Measurements from ENCODE around the gene GSG1.

GRCh38 chr12:13093848-13094220 lies 9.6 kb downstream of the GSG1 start:
- TF ChIP-seq, protein P1, sequence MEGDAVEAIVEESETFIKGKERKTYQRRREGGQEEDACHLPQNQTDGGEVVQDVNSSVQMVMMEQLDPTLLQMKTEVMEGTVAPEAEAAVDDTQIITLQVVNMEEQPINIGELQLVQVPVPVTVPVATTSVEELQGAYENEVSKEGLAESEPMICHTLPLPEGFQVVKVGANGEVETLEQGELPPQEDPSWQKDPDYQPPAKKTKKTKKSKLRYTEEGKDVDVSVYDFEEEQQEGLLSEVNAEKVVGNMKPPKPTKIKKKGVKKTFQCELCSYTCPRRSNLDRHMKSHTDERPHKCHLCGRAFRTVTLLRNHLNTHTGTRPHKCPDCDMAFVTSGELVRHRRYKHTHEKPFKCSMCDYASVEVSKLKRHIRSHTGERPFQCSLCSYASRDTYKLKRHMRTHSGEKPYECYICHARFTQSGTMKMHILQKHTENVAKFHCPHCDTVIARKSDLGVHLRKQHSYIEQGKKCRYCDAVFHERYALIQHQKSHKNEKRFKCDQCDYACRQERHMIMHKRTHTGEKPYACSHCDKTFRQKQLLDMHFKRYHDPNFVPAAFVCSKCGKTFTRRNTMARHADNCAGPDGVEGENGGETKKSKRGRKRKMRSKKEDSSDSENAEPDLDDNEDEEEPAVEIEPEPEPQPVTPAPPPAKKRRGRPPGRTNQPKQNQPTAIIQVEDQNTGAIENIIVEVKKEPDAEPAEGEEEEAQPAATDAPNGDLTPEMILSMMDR (IDR thresholded peaks at IDR 0.05): no peak
- TF ChIP-seq POLR2AphosphoS5 (IDR thresholded peaks at IDR 0.05): no peak
- no peak for TF ChIP-seq POLR2A (IDR thresholded peaks at IDR 0.05)

Measured in sigmoid colon (tissue), 4 donors.